ENCODE data around the gene ALKBH4. TPM values are rescaled to one million over a fixed set of nuclear protein-coding genes. Genes with fewer than 3 reads are reported as not detected.

ALKBH4 gene
- total RNA-seq, 1 experiment from 2014 or later = 13.8 TPM

DNA sequence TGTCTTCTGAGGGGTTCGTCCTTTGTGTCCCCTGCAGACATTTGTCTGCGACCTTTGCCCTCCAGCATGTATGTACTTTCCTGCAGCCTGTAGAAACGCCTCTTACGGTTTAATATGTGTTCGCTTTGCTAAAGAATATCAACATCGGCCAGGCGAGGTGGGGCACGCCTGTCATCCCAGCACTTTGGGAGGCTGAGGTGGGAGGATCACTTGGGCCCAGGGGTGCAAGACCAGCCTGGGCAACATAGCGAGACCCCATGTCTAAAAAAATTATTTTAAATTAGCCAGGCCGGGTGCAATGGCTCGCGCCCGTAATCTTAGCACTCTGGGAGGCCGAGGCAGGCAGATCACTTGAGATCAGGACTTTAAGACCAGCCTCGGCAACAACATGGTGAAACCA is 15.5 kb downstream of the ALKBH4 start:
- intact Hi-C loops (cut with micrococcal nuclease; ENCODE audit: unreplicated experiment) = no loop called here
- no peaks in the 10 kb centered on the region for H3K27me3 Mint-ChIP-seq (ENCODE audit: insufficient read depth, unreplicated experiment)
- ChIA-PET CTCF (no interaction called here), POLR2A (no interaction called here)
- no peaks in the 10 kb centered on the region for H3K9me3 Mint-ChIP-seq (ENCODE audit: unreplicated experiment)
- Histone ChIP-seq H3K27me3 (replicated peaks; ENCODE audit: control insufficient read depth, insufficient read depth, low read length) (no peaks in the 10 kb centered on the region), H3K9me3 (no peaks in the 10 kb centered on the region), H3K4me3 (ENCODE audit: low read depth, low read length) (no peak overlapping the region), H3K4me1 (peaks cover 3% of the 10 kb centered on the region; the same call in 1 of the 2 replicates), H3K36me3 (ENCODE audit: control insufficient read depth, insufficient read depth, low read length) (no peaks in the 10 kb centered on the region)
- no peak for DNase-seq
- H3K36me3 Mint-ChIP-seq (ENCODE audit: insufficient read depth, unreplicated experiment) = peaks cover 4% of the 10 kb centered on the region
- TF ChIP-seq, protein P1, sequence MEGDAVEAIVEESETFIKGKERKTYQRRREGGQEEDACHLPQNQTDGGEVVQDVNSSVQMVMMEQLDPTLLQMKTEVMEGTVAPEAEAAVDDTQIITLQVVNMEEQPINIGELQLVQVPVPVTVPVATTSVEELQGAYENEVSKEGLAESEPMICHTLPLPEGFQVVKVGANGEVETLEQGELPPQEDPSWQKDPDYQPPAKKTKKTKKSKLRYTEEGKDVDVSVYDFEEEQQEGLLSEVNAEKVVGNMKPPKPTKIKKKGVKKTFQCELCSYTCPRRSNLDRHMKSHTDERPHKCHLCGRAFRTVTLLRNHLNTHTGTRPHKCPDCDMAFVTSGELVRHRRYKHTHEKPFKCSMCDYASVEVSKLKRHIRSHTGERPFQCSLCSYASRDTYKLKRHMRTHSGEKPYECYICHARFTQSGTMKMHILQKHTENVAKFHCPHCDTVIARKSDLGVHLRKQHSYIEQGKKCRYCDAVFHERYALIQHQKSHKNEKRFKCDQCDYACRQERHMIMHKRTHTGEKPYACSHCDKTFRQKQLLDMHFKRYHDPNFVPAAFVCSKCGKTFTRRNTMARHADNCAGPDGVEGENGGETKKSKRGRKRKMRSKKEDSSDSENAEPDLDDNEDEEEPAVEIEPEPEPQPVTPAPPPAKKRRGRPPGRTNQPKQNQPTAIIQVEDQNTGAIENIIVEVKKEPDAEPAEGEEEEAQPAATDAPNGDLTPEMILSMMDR (IDR thresholded peaks at IDR 0.05; ENCODE audit: insufficient read depth in 1 of 2, low read depth in 1 of 2, low read length in 1 of 2, severe bottlenecking in 1 of 2, unreplicated experiment in 1 of 2) = no peak
- H3K4me1 Mint-ChIP-seq (ENCODE audit: low read depth, unreplicated experiment) = no peaks in the 10 kb centered on the region
- H3K4me3 Mint-ChIP-seq (ENCODE audit: unreplicated experiment) = no peak overlapping the region
- BruUV-seq (replicated peaks) = no TSS peak
- no peak overlapping the region for H3K27ac Mint-ChIP-seq (ENCODE audit: unreplicated experiment)

DNA sequence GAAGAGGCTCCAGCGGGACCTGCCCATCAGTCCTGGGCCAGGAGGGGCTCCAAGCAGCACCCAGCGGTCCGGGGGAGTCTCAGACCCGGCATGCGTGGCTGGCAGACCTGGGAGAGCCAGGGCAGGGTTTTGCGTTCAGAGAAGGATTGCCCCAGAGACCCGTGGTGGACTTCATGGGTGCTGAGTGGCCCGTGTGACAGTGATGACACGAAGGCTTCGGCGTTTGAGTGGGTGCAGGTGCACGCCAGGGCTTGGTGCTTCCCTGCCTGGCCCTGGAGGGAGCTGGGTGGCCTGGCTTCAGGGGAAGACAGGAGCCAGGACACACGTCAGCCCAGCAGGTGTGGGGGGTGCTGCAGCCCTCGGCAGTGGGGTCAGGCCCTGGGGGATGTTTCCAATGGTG is 17.4 kb downstream of the ALKBH4 start:
- no peaks in the 10 kb centered on the region for H3K27me3 Mint-ChIP-seq (ENCODE audit: insufficient read depth, unreplicated experiment)
- POLR2A ChIA-PET = no interaction called here
- TF ChIP-seq, protein P1 (IDR thresholded peaks at IDR 0.05; ENCODE audit: insufficient read depth in 1 of 2, low read depth in 1 of 2, low read length in 1 of 2, severe bottlenecking in 1 of 2, unreplicated experiment in 1 of 2) = no peak
- H3K4me1 Mint-ChIP-seq (ENCODE audit: low read depth, unreplicated experiment) = no peaks in the 10 kb centered on the region
- intact Hi-C loops (cut with micrococcal nuclease; ENCODE audit: unreplicated experiment) = no loop called here
- no peak overlapping the region for H3K27ac Mint-ChIP-seq (ENCODE audit: unreplicated experiment)
- H3K36me3 ChIP-seq (ENCODE audit: control insufficient read depth, insufficient read depth, low read length) = no peaks in the 10 kb centered on the region
- H3K4me3 Mint-ChIP-seq (ENCODE audit: unreplicated experiment) = no peak overlapping the region
- H3K9me3 ChIP-seq = no peaks in the 10 kb centered on the region
- CTCF ChIA-PET = no interaction called here
- H3K9me3 Mint-ChIP-seq (ENCODE audit: unreplicated experiment) = no peaks in the 10 kb centered on the region
- peaks cover 3% of the 10 kb centered on the region; the same call in 1 of the 2 replicates for H3K4me1 ChIP-seq
- H3K4me3 ChIP-seq (ENCODE audit: low read depth, low read length) = no peak overlapping the region
- no peak for DNase-seq
- no peaks in the 10 kb centered on the region for H3K36me3 Mint-ChIP-seq (ENCODE audit: insufficient read depth, unreplicated experiment)
- no peaks in the 10 kb centered on the region for H3K27me3 ChIP-seq (replicated peaks; ENCODE audit: control insufficient read depth, insufficient read depth, low read length)
- BruUV-seq (replicated peaks) = no TSS peak

DNA sequence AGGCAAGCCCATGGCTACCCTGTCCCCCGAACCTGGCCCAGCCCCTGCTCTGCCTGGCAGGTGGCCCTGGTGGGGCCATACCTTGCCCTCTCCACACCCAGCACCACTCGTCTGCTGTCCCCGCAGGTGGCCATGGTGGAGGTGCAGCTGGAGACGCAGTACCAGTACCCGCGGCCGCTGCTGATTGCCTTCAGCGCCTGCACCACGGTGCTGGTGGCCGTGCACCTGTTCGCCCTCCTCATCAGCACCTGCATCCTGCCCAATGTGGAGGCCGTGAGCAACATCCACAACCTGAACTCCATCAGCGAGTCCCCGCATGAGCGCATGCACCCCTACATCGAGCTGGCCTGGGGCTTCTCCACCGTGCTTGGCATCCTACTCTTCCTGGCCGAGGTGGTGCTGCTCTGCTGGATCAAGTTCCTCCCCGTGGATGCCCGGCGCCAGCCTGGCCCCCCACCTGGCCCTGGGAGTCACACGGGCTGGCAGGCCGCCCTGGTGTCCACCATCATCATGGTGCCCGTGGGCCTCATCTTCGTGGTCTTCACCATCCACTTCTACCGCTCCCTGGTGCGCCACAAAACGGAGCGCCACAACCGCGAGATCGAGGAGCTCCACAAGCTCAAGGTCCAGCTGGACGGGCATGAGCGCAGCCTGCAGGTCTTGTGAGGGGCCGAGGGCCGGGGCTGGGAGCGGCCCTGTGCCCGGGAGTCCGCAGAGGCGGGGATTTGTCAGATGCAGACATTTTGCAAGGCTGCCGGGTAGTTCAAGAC is 18.1 kb downstream of the ALKBH4 start:
- Mint-ChIP-seq H3K4me3 (ENCODE audit: unreplicated experiment) (no peak overlapping the region), H3K36me3 (ENCODE audit: insufficient read depth, unreplicated experiment) (no peaks in the 10 kb centered on the region), H3K27ac (ENCODE audit: unreplicated experiment) (no peak overlapping the region), H3K27me3 (ENCODE audit: insufficient read depth, unreplicated experiment) (no peaks in the 10 kb centered on the region), H3K4me1 (ENCODE audit: low read depth, unreplicated experiment) (no peaks in the 10 kb centered on the region), H3K9me3 (ENCODE audit: unreplicated experiment) (no peaks in the 10 kb centered on the region)
- no peaks in the 10 kb centered on the region for H3K4me1 ChIP-seq
- TF ChIP-seq, protein P1 (IDR thresholded peaks at IDR 0.05; ENCODE audit: insufficient read depth in 1 of 2, low read depth in 1 of 2, low read length in 1 of 2, severe bottlenecking in 1 of 2, unreplicated experiment in 1 of 2) = no peak
- intact Hi-C loops (cut with micrococcal nuclease; ENCODE audit: unreplicated experiment) = no loop called here
- H3K27me3 ChIP-seq (replicated peaks; ENCODE audit: control insufficient read depth, insufficient read depth, low read length) = no peaks in the 10 kb centered on the region
- no peaks in the 10 kb centered on the region for H3K36me3 ChIP-seq (ENCODE audit: control insufficient read depth, insufficient read depth, low read length)
- ChIA-PET CTCF (no interaction called here), POLR2A (no interaction called here)
- H3K9me3 ChIP-seq = no peaks in the 10 kb centered on the region
- no peak for DNase-seq
- BruUV-seq (replicated peaks) = no TSS peak
- no peak overlapping the region for H3K4me3 ChIP-seq (ENCODE audit: low read depth, low read length)

All from Caco-2 (cell line).